HG03565 (cell line): ENCODE data around the gene CLCN4.

Experiments
- ATAC-seq: cut with Tn5 transposase; IDR thresholded peaks from one replicate; pipeline ENCODE4 v1.9.1; 2021; ENCODE audit warnings: mild to moderate bottlenecking, moderate library complexity; ENCODE audit not compliant: unreplicated experiment

CLCN4 gene

GRCh38 chrX:10165580-10166247 is 8.9 kb downstream of the CLCN4 start:
- no peak for ATAC-seq

DNA sequence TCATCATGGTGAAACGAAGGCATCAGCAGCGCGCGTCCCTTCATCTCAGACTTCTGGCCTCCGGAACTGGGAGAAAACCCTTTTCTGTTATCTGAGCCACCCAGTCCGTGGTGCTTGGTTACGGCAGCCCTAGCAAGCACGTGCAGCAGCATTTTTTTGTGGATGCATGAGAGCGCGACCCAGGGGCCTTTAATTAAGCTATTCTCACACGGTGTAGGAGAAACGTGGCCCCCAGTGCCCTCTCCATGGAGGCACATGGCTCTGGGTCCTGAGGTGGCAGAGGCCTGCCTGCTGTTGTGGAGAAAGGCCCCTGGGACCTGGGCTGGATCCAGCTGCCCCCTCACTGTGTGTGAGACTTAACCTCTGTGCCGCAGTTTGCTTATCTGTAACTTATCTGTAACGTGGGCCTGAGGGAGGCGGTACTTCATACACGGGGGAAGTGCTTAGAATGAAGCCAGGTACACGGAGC is 9.5 kb downstream of the CLCN4 start:
- peak; percentile 19 for ATAC-seq

- peak; percentile 31 for ATAC-seq
Observed at GRCh38 chrX:10166731-10167151, 10.0 kb downstream of the CLCN4 start.

GRCh38 chrX:10167573-10167972 is 10.8 kb downstream of the CLCN4 start:
- ATAC-seq, result peak; percentile 76

GRCh38 chrX:10168226-10168625 is 11.5 kb downstream of the CLCN4 start:
- ATAC-seq, result no peak

DNA sequence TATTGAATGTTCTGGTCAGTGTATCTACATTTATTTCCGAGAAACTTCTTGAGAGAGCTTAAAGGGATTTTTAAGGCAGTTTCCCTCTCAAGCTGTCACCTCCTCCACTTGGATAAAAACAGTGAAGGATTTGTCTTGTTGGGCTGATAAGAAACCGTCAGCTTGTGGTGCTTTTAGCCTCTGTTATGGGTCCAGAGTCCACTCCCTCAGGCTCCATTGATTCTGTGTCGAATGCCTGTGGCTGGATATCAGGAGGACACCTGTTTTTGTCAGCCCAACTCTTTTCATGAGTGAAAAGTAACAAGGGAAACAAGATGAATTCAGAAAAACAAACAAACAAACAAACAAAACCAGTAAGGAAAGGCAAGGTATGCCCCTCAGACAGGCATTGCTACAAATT is 12.4 kb downstream of the CLCN4 start:
- ATAC-seq, result no peak

DNA sequence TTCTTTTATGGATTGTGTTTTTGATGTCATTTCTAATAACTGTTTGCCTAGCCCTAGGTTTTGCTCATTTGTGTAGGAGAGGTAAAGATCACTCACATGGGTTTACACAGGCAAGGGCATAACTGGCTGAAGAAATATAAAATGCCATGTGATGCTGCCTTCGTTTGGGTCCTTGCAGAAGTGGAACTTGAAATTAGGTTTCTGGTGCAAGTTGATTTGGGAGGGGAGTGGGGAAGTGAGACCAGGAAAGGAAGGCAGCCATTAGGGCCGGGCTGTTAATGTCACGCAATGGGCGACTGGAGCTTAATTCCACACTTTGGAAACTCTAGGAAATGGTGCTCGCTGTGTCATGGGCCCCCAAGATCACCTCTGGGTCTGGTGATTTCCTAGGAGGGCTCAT is 14.5 kb downstream of the CLCN4 start:
- ATAC-seq, result no peak

- ATAC-seq, result no peak
Observed at GRCh38 chrX:10172877-10173276, 16.1 kb downstream of the CLCN4 start.

DNA sequence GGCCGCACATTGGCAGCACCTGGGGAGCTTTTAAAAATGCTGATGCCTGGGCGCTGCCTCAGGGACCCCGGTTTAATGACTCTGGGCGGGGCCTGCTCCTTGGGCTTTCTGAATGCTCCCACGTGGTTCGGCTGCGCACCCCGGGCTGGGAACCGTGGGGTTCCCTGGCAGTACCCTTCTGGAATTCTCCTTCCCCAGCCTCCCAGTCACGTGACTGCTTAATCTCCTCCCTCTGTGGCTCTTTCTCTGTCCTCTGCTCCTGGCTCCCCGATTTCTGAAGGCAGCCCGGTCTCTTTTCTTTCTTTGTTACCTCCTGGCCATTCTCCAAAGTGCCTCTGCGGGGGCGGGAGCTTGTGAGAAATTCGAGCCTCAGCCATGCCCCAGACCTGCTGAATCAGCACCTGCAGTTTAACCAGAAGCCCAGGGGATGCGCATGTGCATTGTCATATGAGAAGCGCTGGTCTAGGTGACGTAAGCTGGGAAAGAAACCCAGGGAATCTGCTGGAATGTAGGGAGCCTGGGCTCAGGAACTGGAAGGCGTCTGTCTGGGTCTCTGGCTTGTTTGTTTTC is 16.6 kb downstream of the CLCN4 start:
- no peak for ATAC-seq

DNA sequence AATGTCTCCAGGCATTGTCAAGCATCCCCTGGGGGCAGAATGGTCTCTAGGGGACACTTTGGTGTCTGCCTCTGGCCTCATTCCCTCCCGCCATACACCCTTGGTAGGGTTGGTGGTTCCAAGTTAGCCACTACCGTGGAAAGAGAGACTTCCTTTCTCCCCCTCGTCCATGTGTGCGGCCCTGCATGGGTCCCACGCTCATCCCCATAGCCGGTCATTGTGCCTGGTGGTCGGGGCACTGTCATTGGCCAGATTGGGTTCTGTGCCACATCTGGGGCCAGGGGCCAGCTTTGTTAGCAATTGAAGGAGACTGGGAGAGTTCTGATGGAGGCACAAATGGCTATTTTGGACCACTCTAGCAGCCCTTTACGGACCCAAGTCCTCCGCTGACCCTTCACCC is 17.3 kb downstream of the CLCN4 start:
- no peak for ATAC-seq

DNA sequence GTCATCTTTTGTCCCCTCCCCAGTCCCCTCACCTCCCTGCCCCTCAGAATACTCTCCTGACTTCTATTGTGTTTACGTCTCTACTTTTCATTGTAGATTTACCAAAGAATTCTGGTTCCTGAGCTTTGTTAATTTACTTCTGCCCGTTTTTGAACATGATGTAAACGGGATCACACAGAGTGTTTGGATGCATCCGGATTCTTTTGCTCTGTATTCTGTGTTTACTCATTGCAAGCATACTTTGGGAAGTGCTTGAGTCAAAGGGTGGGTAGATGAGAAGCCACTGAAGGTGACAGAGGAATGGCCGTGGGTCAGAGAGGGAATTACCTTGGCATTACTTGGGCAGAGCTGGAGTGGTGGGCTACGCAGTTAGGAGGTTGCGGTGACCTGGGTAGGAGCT is 18.0 kb downstream of the CLCN4 start:
- no peak for ATAC-seq

GRCh38 chrX:10175319-10175871 is 18.6 kb downstream of the CLCN4 start:
- ATAC-seq, result no peak

DNA sequence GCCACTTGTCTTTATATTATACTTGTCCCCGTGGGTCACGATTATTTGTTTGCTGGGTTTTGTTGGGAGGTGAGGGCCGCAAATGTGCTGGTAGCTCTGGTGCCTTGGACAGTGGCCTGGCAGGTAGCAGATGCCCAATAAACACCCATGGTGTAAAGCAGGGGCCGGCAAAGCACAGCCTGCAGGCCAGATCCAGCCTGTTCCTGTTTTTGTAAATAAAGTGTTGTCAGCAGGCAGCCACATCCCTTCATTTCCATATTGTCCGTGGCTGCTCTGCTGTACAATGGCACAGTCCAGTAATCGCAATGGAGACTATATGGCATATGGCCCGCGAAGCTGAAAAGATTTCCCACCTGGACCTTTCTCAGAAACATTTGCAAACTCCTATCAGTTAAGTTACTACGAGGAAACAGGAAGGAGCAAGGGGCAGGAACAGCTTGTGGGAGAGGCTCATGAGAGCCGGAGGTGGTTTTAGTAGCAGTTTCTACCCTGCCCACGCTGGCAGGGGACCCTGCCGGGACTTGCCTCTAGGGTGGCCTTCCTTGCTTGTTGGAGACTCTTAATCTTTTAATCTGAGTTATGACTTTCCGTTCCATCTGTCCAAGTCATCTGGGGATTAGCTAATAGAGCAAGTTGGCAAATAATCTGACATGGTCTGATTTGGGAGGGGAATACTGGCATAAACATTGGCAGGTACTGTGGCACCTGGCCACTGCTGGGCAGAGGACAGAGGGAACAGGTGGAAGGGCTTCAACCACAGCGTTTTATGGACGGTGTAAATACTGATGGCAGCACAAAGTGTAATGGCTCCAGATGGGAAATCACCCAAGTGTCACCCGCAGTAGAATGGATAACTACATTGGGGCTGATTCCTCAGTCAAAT is 19.6 kb downstream of the CLCN4 start:
- ATAC-seq, result no peak

GRCh38 chrX:10177004-10177396 is 20.2 kb downstream of the CLCN4 start:
- ATAC-seq, result no peak

GRCh38 chrX:10177601-10178000 is 20.8 kb downstream of the CLCN4 start:
- ATAC-seq, result no peak

- no peak for ATAC-seq
Observed at GRCh38 chrX:10178866-10179463, 22.2 kb downstream of the CLCN4 start.

- ATAC-seq, result no peak
Observed at GRCh38 chrX:10183760-10184159, 27.0 kb downstream of the CLCN4 start.

GRCh38 chrX:10184411-10184810 is 27.6 kb downstream of the CLCN4 start:
- no peak for ATAC-seq

DNA sequence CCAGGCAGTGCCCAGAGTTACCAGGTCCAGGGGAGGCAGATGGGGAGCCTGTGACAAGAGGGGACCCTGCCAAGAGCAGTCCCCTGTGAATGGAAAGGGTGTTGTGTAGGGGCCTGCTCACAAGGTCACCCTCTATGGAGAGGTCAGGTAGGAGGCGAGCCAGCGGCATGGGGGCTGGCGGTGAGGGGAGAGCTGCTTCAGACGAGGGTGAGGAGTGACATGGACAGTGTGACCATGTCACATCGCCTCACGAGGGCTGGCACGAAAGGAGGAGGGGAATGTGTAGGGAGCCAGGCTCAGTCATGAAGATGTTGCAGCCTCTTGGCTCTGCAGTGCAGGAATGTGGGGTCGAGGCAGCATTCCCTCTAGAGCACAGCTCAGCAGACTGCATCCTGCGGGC is 29.6 kb downstream of the CLCN4 start:
- ATAC-seq, result no peak

- ATAC-seq, result no peak
Observed at GRCh38 chrX:10187421-10187820, 30.6 kb downstream of the CLCN4 start.
